Right lobe of liver (tissue), 6 donors: ENCODE results near the gene CEACAM18. TPM values are rescaled to one million over a fixed set of nuclear protein-coding genes. Genes with fewer than 3 reads are reported as not detected.

Experiments used
- ATAC-seq, 4 donors: fragments of 200-7000 bp; cut with Tn5 transposase; one replicate each; pipeline ENCODE4 v1.9.1; 2020; ENCODE audit warnings: mild to moderate bottlenecking in 4 of 4, moderate library complexity in 4 of 4
- DNase-seq, 3 donors: peaks; one replicate each; pipeline ENCODE4 v3.0.0-alpha.2; 2020
- H3K27ac ChIP-seq, 3 donors: fragments of 200-600 bp; one replicate each; pipeline ENCODE4 v1.8.0; 2022
- H3K27me3 ChIP-seq, 2 donors: fragments of 200-600 bp; one replicate each; pipeline ENCODE4 v1.8.0; 2022
- H3K36me3 ChIP-seq, 4 donors: fragments of 200-600 bp; sonication (generic) in 1 of 4; one replicate each; pipeline versions ENCODE4 v1.5.1 to v1.8.0; 2017 to 2022; ENCODE audit warnings: control low read depth in 1 of 4
- H3K4me1 ChIP-seq, 4 donors: fragments of 200-600 bp; sonication (generic) in 1 of 4; one replicate each; pipeline versions ENCODE4 v1.5.1 to v1.8.0; 2017 to 2022; ENCODE audit warnings: control low read depth in 1 of 4
- H3K4me3 ChIP-seq, 3 donors: fragments of 200-600 bp; one replicate each; pipeline ENCODE4 v1.8.0; 2022
- H3K9me3 ChIP-seq, 4 donors: fragments of 200-600 bp; sonication (generic) in 1 of 4; one replicate each; pipeline versions ENCODE4 v1.5.1 to v1.8.0; 2017 to 2022; ENCODE audit warnings: control low read depth in 1 of 4
- CTCF ChIP-seq, 4 donors: fragments of 200-600 bp in 3 of 4; fragments of 450-650 bp in 1 of 4; IDR thresholded peaks; one replicate each; pipeline versions ENCODE4 v1.5.1 to v1.8.0; 2016 to 2022; ENCODE audit warnings: antibody characterized with exemption in 4 of 4, mild to moderate bottlenecking in 2 of 4
- POLR2A ChIP-seq: fragments of 450-650 bp; IDR thresholded peaks from one replicate; pipeline ENCODE4 v1.6.1; 2017; ENCODE audit warnings: antibody characterized with exemption, mild to moderate bottlenecking
- WGBS: methylation state at CpG from one replicate; pipeline ENCODE4 v1.1.6; 2018; ENCODE audit warnings: low coverage, low lambda C conversion rate; ENCODE audit not compliant: insufficient coverage; ENCODE audit errors: missing lambda C conversion rate; 5-methylcytosine and 5-hydroxymethylcytosine counted together
- intact Hi-C, 2 donors: fragments of 100-400 bp; cut with DNase I; formaldehyde crosslinking; loops; one replicate each; pipeline versions ENCODE4 v1.11.2 to v1.14.1; 2022
- total RNA-seq, 6 experiments: library from RNA; depleted of rRNA in 2 of 6; stranded (reverse); fragments of >200 nt in 2 of 6; fragmentation: NEBNext Ultra II Directional in 3 of 6; extraction: Animal tissue kit (Norgen Biotek cat#: 25700) in 3 of 6; gene quantifications; one replicate each; pipeline versions ENCODE4 v1.1.0 to v1.2.4, GENCODE V29; 2016 to 2023
- donor health status: DM: no; HTN: yes; CAD: no.
- donor health status: DM: no; HTN: no; CAD: no.
- donor health status: DM: no; HTN: no; CAD: no.
- donor health status: DM: no; HTN: yes; CAD: no.
- donor health status: DM: no; HTN: yes; CAD: no.

CEACAM18 gene
- total RNA-seq, 6 experiments from 2014 or later: not detected

DNA sequence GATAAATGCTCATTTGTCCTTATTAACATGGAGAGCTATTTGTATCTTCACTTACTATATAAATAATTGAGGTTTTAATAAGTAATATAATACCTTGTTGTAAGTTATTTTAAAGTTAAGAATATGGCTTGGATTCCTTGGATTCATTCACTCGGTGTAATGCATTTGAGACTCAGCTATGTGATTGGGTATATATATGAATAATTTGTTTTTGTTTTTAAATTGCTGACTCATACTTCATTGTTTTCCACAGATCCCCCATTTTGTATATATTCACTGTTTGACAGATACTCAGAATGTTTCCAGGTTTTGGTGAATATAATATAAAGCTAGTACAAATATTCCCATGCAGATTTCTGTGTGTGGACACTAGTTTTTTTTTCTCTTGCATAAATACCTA lies 6.8 kb upstream of the CEACAM18 start:
- DNase-seq (no peak), ATAC-seq (no peak)
- 50% methylated on average over 1 of the region's 1 CpG for whole genome bisulfite sequencing
- intact Hi-C loops: no loop called here
- no peaks in the 10 kb centered on the region for H3K36me3 ChIP-seq
- TF ChIP-seq POLR2A (no peak), CTCF (IDR thresholded peaks at IDR 0.05) (no peak)
- H3K4me1 ChIP-seq: no peaks in the 10 kb centered on the region
- H3K27me3 ChIP-seq: no peaks in the 10 kb centered on the region
- no peak overlapping the region for H3K4me3 ChIP-seq
- no peak overlapping the region for H3K27ac ChIP-seq
- no peaks in the 10 kb centered on the region for H3K9me3 ChIP-seq

- DNase-seq (no peak), ATAC-seq (no peak)
- TF ChIP-seq CTCF (IDR thresholded peaks at IDR 0.05) (no peak), POLR2A (no peak)
- Histone ChIP-seq H3K27ac (no peak overlapping the region), H3K27me3 (no peaks in the 10 kb centered on the region), H3K4me1 (no peaks in the 10 kb centered on the region), H3K4me3 (no peak overlapping the region), H3K36me3 (no peaks in the 10 kb centered on the region), H3K9me3 (no peaks in the 10 kb centered on the region)
- 8% methylated on average over 4 of the region's 4 CpGs for WGBS
- intact Hi-C loops: no loop called here
These were observed 5.7 kb upstream of the CEACAM18 start for GRCh38 chr19:51472607-51473006.

DNA sequence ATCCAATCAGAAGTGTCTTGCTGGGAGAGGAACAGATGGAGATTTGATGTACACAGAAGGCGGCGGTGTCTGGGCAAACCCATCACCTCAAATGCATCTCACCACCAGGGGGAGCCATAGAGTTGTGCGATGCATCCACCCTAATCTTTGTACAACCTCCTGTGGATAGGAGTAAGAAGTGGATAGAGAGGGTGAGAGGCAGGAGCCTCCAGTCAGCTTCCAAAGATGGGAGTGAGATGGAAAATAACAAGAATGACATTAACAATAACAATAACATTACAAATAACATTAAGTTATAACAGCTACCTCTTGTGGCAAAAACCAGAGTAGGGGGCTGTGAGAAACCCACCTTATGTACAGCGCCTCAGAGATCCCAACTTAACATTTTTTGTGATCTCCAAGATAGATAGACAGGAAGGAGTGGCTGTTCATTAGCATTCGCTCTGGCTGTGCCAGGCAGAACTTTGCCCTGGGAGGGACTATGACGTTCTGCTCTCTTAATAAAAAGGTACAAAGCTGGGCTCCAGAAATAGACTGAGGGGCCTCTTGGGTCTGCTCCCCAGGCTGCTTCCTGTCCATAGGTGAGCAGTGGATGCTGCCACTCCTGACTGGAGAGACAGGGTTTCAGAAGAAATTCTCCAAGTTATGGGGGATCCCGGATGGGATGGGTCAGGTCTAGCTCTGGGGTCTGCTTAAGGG lies 5.2 kb upstream of the CEACAM18 start:
- no peaks in the 10 kb centered on the region for H3K36me3 ChIP-seq
- intact Hi-C loops: no loop called here
- peak; percentile 57 to 76 (median 64) for DNase-seq
- H3K4me1 ChIP-seq: no peaks in the 10 kb centered on the region
- no peak overlapping the region for H3K4me3 ChIP-seq
- no peaks in the 10 kb centered on the region for H3K9me3 ChIP-seq
- 19% methylated on average over 6 of the region's 7 CpGs for WGBS
- no peak overlapping the region for H3K27ac ChIP-seq
- peak; percentile 75 to 90 (median 78) for ATAC-seq
- TF ChIP-seq CTCF (IDR thresholded peaks at IDR 0.05): peak; percentile 59 to 94 (median 88)
- no peak for TF ChIP-seq POLR2A
- H3K27me3 ChIP-seq: no peaks in the 10 kb centered on the region

GRCh38 chr19:51476164-51476563 lies 2.2 kb upstream of the CEACAM18 start:
- H3K4me3 ChIP-seq: no peak overlapping the region
- H3K27ac ChIP-seq: no peak overlapping the region
- no peaks in the 10 kb centered on the region for H3K27me3 ChIP-seq
- TF ChIP-seq CTCF (IDR thresholded peaks at IDR 0.05): no peak
- TF ChIP-seq POLR2A: no peak
- intact Hi-C loops: no loop called here
- ATAC-seq: no peak
- no peaks in the 10 kb centered on the region for H3K4me1 ChIP-seq
- no peaks in the 10 kb centered on the region for H3K36me3 ChIP-seq
- no peaks in the 10 kb centered on the region for H3K9me3 ChIP-seq
- 75% methylated on average over 3 of the region's 3 CpGs for WGBS
- DNase-seq: no peak

DNA sequence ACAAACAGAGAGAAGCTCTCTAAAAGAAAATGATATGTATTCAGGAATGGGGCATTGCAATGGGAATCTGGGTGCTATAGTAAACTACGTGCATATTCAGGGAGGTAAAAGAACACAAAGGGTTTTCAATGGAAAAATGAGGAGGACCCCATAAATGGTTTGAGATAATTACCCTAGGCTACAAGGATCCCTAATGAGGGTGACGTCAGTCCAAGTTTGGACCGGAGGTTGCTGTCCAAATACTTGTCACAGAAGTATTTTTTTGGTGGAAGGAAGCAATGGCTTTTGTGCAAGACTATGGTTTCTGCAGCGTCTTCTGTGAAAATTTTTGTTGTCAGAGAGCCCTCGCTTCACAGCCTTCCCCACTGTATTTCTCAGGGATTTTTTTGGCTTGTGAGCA lies 995 bp upstream of the CEACAM18 start:
- no peak for ATAC-seq
- Histone ChIP-seq H3K4me3 (no peak overlapping the region), H3K27ac (no peak overlapping the region), H3K27me3 (no peaks in the 10 kb centered on the region), H3K9me3 (no peaks in the 10 kb centered on the region), H3K36me3 (no peaks in the 10 kb centered on the region), H3K4me1 (no peaks in the 10 kb centered on the region)
- WGBS: 40% methylated on average over 5 of the region's 5 CpGs
- no peak for DNase-seq
- TF ChIP-seq CTCF (IDR thresholded peaks at IDR 0.05) (no peak), POLR2A (no peak)
- intact Hi-C loops: no loop called here
